ENCODE measurements around the gene ATF6.
"Not testable (repeated sequence)": the region's sequence is repeated elsewhere in the genome, so short reads cannot be mapped to it uniquely, and the experiment has no call there.

Gene ATF6, protein sequence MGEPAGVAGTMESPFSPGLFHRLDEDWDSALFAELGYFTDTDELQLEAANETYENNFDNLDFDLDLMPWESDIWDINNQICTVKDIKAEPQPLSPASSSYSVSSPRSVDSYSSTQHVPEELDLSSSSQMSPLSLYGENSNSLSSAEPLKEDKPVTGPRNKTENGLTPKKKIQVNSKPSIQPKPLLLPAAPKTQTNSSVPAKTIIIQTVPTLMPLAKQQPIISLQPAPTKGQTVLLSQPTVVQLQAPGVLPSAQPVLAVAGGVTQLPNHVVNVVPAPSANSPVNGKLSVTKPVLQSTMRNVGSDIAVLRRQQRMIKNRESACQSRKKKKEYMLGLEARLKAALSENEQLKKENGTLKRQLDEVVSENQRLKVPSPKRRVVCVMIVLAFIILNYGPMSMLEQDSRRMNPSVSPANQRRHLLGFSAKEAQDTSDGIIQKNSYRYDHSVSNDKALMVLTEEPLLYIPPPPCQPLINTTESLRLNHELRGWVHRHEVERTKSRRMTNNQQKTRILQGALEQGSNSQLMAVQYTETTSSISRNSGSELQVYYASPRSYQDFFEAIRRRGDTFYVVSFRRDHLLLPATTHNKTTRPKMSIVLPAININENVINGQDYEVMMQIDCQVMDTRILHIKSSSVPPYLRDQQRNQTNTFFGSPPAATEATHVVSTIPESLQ

GRCh38 chr1:161766102-161766981 is at the start of gene ATF6:
TSS of gene ATF6 (plus strand) at chr1:161766320. CDS start at chr1:161766361, 41 bp downstream.
- peak; percentile 97 for DNase-seq

DNA sequence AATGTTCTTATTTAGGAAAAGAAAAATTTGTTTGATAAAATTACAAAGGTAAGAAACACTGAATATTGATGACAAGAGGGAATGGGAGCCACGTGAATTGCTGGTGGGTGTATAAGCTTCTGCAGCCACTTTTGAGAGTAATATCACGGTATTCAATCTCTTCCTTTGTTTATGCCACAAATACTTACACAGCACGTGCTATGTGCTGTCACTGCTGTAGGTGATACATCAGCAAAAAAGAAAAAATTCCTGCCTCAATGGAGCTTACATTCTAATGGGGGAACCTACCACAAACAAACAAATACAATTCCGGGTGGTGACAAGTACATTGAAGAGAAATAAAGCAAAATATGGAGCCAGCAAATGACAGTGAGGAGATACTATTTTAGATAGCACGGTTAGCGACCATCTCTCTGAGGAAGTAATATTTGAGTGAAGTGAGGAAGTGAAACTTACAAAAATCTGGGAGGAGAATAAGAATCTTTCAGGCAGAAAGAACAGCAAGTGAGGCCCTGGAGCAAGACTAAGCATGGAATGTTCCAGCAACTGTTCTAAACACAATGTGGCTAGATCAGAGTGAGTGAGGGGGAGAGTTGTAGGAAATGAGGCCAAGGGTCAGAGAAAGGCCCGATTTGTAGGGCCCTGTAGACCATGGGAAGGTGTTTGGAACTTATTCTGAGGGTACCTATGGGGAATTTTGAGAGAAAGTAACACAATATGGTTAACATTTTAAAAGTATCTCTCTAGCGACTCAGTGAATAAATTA is 47.4 kb upstream of the ATF6 start:
- DNase-seq: peak; percentile 75

DNA sequence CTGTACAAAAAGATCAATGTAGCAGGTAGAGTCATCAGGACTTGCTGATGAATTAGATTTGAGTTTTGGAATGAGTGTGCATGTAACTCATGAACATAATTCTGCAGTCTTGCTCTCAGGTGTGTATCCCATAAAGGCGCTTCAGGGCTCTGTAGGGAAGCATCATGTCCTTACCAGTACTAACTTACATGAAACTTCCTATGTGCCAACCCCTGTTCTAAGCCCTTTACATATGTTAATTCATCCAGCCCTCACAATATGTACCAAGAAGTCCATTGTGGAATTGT is 46.9 kb upstream of the ATF6 start:
- no peak for DNase-seq

DNA sequence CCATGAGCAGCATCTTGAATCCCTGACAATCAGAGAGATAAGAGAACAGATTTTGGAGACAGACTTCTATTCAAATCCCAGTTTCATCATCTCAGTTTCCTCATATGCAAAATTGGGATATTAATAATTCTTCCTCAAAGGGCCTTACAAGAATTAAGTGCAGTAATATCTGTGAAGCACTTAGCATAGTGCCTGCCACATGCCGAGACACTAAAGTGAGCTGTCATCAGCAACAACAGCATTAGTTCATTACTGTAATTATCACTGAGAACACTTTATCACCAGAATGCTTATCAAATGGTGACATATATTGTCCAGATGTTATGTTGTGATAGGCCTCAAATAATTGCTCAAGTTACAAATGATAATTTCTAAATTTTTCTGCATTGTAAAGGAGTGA is 45.7 kb upstream of the ATF6 start:
- peak; percentile 66 for DNase-seq

DNA sequence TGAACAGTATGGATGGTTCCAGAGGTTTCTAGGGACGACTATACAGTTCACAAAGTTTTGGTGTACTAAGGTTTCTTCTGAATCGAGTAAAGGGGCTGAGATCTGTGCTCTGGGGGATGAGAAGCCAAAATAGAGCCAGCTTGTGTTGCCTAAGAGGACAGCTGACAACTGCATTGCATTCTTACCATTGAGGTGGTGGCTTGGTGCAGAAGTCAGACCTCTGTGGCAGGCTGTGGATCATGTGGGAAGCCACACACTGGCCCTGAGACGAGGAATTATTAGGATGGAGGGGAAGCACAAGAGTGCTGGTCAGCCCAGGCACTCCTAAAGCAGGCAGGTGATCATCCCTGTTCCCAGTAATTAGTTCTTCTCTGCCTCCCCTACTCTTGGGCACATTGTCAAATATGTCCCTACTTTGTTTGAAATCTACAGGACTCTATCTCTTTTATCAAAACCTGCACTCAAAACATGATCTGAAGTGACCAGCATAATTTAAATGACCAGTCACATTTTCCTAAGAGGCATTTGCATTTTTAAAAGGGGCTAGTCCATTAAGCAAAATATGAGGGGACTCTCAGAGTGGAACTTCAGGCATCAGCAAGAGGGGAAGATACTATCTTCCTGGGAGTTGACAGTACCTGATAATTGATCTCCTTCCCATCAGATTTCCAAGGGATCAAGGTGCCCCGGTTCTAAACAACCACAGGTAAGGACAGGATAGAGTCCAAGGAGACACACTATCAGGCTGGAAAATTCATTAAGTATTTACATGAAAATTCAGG is 45.0 kb upstream of the ATF6 start, which contains the start of gene FCRLB:
Gene FCRLB, plus strand, starts transcription at position 589 of the 782 bp plus-strand sequence. CDS start 1,129 bp downstream, outside the sequence.
- DNase-seq: peak; percentile 56

DNA sequence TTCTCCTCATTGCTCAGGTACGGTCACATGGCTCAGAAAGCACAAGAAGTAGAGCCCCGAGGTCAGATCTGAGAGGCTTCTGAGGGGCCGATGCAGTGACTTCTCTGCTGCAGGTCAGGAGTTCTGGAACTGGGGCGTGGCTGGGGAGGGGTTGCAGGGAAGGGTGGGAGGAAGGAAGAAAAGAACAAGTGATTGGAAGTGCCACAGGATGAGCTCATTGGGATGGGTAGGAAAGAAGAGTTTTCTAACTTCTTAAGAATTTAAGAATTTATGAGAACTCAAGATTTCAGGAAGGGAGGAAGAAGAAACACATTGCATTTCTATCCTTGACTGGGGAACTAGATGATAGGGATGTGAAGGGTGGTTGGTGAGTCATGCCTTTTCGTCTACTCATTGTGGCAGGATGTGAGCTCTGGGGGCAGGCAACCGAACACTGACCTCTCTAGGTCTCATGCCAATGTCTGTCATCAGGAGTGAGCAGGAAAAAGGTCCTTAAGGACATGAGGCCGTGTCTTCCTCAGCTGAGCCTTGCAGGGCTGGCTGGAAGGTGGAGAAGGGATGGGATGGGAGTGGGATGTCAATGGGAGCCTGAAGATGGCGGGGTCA is 44.3 kb upstream of the ATF6 start:
- peak; percentile 94 for DNase-seq

DNA sequence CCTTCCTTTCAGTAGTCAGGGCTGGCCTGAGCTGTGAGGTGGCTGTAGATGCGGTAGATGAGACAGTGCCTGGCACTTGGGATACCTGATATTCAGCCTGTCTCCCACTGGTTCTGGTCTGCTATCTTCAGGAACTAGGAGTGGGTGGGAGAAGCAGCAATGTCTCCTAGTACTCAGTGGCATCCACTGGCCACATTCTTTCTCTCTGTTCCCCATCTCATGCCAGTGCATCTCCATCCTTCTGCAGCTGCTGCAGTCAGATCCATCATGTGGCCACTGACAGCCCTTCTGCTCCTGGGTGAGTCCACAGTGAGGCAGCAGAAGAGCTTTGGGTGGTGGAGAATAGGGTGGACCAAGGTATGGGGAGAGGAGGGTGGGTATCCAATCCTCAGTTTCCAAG is 43.7 kb upstream of the ATF6 start:
- peak; percentile 32 for DNase-seq

GRCh38 chr1:161723459-161724141 is 42.5 kb upstream of the ATF6 start:
- DNase-seq: no peak

- not testable (repeated sequence) for DNase-seq
Measured at GRCh38 chr1:161725258-161725907, 40.7 kb upstream of the ATF6 start.

GRCh38 chr1:161725908-161726472 is 40.1 kb upstream of the ATF6 start:
- DNase-seq: no peak

- peak; percentile 57 for DNase-seq
Measured at GRCh38 chr1:161726473-161727255, 39.5 kb upstream of the ATF6 start.

GRCh38 chr1:161727256-161727924 is 38.7 kb upstream of the ATF6 start:
- DNase-seq: peak; percentile 57

DNA sequence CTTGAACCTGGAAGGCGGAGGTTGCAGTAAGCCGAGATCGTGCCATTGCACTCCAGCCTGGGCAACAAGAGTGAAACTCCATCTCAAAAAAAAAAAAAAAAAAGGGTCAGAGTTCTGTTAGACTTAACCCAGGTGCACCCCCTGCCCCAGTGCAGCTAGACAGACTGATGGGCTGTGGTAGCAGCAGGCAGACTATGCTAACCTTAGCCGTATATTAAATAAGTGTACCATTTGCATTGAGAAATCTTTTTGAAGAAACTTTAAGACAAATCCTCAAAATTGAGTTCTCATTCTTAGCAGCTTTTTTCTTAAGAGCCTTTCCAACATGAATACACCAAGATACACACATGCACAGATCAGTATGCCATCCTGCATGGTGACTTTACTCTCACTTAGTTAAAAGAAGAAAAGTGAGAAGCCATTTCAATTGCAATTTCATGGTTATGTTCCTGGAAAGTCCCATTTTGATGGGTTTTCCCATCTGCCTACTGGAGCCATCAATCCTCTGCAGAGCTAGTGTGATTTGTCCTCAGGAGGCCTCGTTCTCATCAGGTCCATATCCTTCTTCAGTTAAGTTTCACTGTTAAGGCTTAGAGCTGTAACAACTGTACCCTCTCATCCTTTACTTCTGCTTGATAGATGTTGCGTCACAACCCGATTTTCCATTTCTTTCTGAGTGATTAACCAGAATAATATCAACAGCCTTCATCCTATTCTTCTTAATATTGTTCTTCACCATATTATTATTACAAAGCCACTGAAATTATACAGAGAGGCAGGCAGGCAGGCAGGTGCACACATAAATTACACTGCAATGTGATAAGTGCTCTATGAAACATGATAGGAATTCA is 37.5 kb upstream of the ATF6 start:
- DNase-seq: peak; percentile 85

DNA sequence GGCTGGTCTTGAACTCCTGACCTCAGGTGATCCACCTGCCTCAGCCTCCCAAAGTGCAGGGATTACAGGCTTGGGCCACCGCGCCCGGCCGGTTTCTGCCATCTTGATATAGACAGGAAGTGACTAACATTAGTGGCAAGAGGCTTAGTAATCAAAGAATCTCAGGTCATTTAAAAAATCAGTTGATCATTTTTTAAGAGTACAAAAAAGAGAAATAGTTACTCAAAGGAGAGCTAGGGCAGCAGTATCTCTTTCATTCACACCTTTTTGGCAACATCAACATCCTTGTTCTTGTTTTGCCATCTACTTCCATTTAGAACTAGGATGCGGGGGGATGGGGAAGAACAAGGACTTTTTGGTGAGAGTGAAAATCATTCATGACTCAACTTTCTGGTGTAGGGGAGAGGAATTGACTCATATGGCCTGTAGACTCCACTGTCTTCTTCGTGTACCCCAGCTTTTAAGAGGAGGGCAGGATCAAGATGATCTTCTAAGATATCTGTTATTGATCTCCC is 36.0 kb upstream of the ATF6 start:
- DNase-seq: peak; percentile 75

DNA sequence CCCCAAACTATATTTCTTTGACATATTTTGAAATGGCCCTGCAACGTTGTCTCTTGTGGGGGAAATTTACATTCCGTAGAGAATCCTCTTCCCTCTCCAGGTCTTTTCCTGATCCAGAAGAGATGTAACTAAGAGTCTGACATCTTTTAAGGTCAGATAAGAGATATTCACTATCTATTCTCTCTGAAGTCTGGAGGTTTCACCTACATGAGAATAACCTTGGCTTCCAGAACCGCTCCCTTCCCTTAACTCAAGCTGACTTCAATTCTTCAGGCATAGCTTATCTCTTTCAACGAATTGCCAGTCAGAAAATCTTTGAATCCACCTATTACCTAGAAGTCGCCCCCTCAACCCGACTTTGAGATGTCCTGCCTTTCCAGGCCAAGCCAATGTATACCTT is 34.9 kb upstream of the ATF6 start:
- DNase-seq: no peak

DNA sequence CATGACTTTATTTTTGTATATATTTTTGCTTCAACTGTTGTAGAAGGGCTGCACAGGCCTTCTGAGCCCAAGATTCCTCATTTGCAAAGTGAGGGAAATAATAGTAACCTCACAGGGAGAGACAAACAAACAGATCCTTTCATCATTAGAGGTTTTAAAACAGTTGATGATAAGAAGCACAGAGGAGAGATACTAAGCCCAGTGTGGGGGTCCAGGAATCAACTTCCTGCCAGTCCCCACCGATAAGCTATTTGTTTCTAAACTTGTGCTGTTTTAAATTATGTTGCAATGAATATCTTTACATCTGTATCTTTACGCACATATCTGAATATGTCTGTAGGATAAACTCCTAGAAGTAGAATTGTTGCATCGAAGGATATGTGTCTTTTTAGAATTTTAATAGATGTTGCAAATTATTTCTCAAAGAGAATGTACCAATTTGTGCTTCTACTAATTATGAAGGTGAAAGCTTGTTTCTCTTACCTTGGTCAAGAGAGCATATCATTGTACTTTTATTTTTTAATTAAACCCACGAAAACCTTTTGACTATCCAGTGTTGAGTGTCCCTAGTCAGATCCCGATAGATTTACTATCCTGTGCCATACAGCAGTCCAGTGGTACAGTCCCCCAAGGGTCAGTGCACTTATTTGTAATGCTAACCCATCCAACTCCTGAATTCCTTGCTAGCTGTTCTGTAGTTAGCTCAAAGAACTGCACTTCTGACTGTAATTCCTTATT is 34.0 kb upstream of the ATF6 start:
- no peak for DNase-seq

Data from inflammatory macrophage treated with lipopolysaccharide for 4 hours (primary cell).